Karpas-422 (cell line): Measurements from ENCODE around the gene MMRN2. TPM values are rescaled to one million over a fixed set of nuclear protein-coding genes. Genes with fewer than 3 reads are reported as not detected.
A peak's percentile ranks its signal among the peaks of the same experiment; 100 is the strongest.

Source experiments
- DNase-seq: peaks from one replicate; pipeline ENCODE4 v3.0.0-alpha.2; 2015
- H2AFZ ChIP-seq: fragments of 200-600 bp; sonication (generic); 2 replicates; pipeline ENCODE4 v1.6.1; 2014; ENCODE audit warnings: antibody characterized with exemption, low read length, mixed read lengths
- H3K27ac ChIP-seq: fragments of 200-600 bp; sonication (generic); 2 replicates; pipeline ENCODE4 v1.5.1; 2014; ENCODE audit warnings: mild to moderate bottlenecking, low read length, moderate library complexity
- H3K27me3 ChIP-seq: fragments of 200-600 bp; sonication (generic); 2 replicates; pipeline ENCODE4 v1.6.1; 2014; ENCODE audit warnings: low read length, mixed read lengths
- H3K36me3 ChIP-seq: fragments of 200-600 bp; sonication (generic); 2 replicates; pipeline ENCODE4 v1.6.1; 2014; ENCODE audit warnings: low read length, mixed read lengths; ENCODE audit not compliant: insufficient read depth
- H3K4me1 ChIP-seq: fragments of 200-600 bp; sonication (generic); 2 replicates; pipeline ENCODE4 v1.6.1; 2014; ENCODE audit warnings: mild to moderate bottlenecking, low read length, mixed read lengths
- H3K4me2 ChIP-seq: fragments of 200-600 bp; sonication (generic); 2 replicates; pipeline ENCODE4 v1.6.1; 2014; ENCODE audit warnings: low read length, low read depth, mild to moderate bottlenecking; ENCODE audit not compliant: poor library complexity, severe bottlenecking
- H3K4me3 ChIP-seq: fragments of 200-600 bp; sonication (generic); 2 replicates; pipeline ENCODE4 v1.5.1; 2014; ENCODE audit warnings: mild to moderate bottlenecking, antibody characterized with exemption, low read length, mixed read lengths
- H3K79me2 ChIP-seq: fragments of 200-600 bp; sonication (generic); 2 replicates; pipeline ENCODE4 v1.6.1; 2014; ENCODE audit warnings: mild to moderate bottlenecking, low read length, mixed read lengths
- H3K9ac ChIP-seq: fragments of 200-600 bp; sonication (generic); 2 replicates; pipeline ENCODE4 v1.6.0; 2014; ENCODE audit warnings: low read length
- H3K9me2 ChIP-seq: fragments of 200-600 bp; sonication (generic), shearing (Covaris generic); replicated peaks from 2 replicates; pipeline ENCODE4 v1.6.0; 2014; ENCODE audit warnings: mild to moderate bottlenecking, low read length, moderate library complexity; ENCODE audit not compliant: insufficient read depth
- H3K9me3 ChIP-seq: fragments of 300-700, 200-600 bp; sonication (generic); 2 replicates; pipeline ENCODE4 v1.6.1; 2014; ENCODE audit warnings: low read length, mixed read lengths
- H4K20me1 ChIP-seq: fragments of 200-600 bp; sonication (generic); 2 replicates; pipeline ENCODE4 v1.6.1; 2014; ENCODE audit warnings: mild to moderate bottlenecking, antibody characterized with exemption, low read length, low read depth; ENCODE audit not compliant: insufficient read depth
- total RNA-seq: library from RNA; depleted of rRNA; stranded (reverse); fragments of >200 nt; shearing (Covaris generic); gene quantifications from 2 replicates; pipeline ENCODE4 v1.2.3, GENCODE V29; 2014; ENCODE audit warnings: low replicate concordance

Gene MMRN2
- total RNA-seq, 1 experiment from 2014 or later: not detected

- no peaks in the 10 kb centered on the region; the same call in none of the 2 replicates for H3K4me1 ChIP-seq
- no peak for DNase-seq
- no peaks in the 10 kb centered on the region for H3K9me3 ChIP-seq
- H3K36me3 ChIP-seq: no peaks in the 10 kb centered on the region
- H3K79me2 ChIP-seq: no peaks in the 10 kb centered on the region
- H3K4me2 ChIP-seq: no peak overlapping the region
- H3K27me3 ChIP-seq: no peaks in the 10 kb centered on the region
- H4K20me1 ChIP-seq: no peaks in the 10 kb centered on the region
- H3K4me3 ChIP-seq: no peak overlapping the region
- no peak overlapping the region for H3K9ac ChIP-seq
- H2AFZ ChIP-seq: no peak overlapping the region
- H3K27ac ChIP-seq: no peak overlapping the region
- no peaks in the 10 kb centered on the region for H3K9me2 ChIP-seq
Measured at GRCh38 chr10:86961481-86962091, 4.2 kb upstream of the MMRN2 start.

GRCh38 chr10:86960863-86961434, 3.5 kb upstream of the MMRN2 start:
- H3K79me2 ChIP-seq: no peaks in the 10 kb centered on the region
- H3K9me3 ChIP-seq: no peaks in the 10 kb centered on the region
- H2AFZ ChIP-seq: 0 out of 2 replicates have a peak overlapping the region, but pooled peaks have one; percentile 56
- no peak overlapping the region for H3K9ac ChIP-seq
- no peaks in the 10 kb centered on the region for H3K4me1 ChIP-seq
- no peaks in the 10 kb centered on the region for H3K36me3 ChIP-seq
- H4K20me1 ChIP-seq: no peaks in the 10 kb centered on the region
- no peak overlapping the region for H3K4me2 ChIP-seq
- no peaks in the 10 kb centered on the region for H3K27me3 ChIP-seq
- no peak overlapping the region for H3K27ac ChIP-seq
- H3K9me2 ChIP-seq: no peaks in the 10 kb centered on the region
- H3K4me3 ChIP-seq: no peak overlapping the region
- no peak for DNase-seq

GRCh38 chr10:86960003-86960862, 2.8 kb upstream of the MMRN2 start:
- Histone ChIP-seq H3K9me2 (no peaks in the 10 kb centered on the region), H2AFZ (0 out of 2 replicates have a peak overlapping the region, but pooled peaks have one; percentile 56), H3K27me3 (no peaks in the 10 kb centered on the region), H3K27ac (no peak overlapping the region), H3K4me1 (no peaks in the 10 kb centered on the region), H3K4me2 (no peak overlapping the region), H3K9ac (no peak overlapping the region), H4K20me1 (no peaks in the 10 kb centered on the region), H3K9me3 (no peaks in the 10 kb centered on the region), H3K79me2 (no peaks in the 10 kb centered on the region), H3K36me3 (no peaks in the 10 kb centered on the region), H3K4me3 (no peak overlapping the region)
- peak; percentile 88 for DNase-seq

GRCh38 chr10:86959737-86960002, 2.3 kb upstream of the MMRN2 start:
- H3K4me2 ChIP-seq: no peak overlapping the region
- no peaks in the 10 kb centered on the region for H3K4me1 ChIP-seq

GRCh38 chr10:86958901-86959736, 1.7 kb upstream of the MMRN2 start:
- Histone ChIP-seq H3K9me2 (no peaks in the 10 kb centered on the region), H3K4me2 (no peak overlapping the region), H3K27ac (no peak overlapping the region), H3K9ac (no peak overlapping the region), H3K27me3 (no peaks in the 10 kb centered on the region), H3K79me2 (no peaks in the 10 kb centered on the region), H3K4me1 (no peaks in the 10 kb centered on the region), H3K9me3 (no peaks in the 10 kb centered on the region), H4K20me1 (no peaks in the 10 kb centered on the region), H3K4me3 (no peak overlapping the region), H3K36me3 (no peaks in the 10 kb centered on the region), H2AFZ (no peak overlapping the region)
- no peak for DNase-seq

More at GRCh38 chr10:86959737-86960002, 2.3 kb upstream of the MMRN2 start:
- H3K27ac ChIP-seq: no peak overlapping the region
- H3K27me3 ChIP-seq: no peaks in the 10 kb centered on the region
- H3K9me3 ChIP-seq: no peaks in the 10 kb centered on the region
- H3K9me2 ChIP-seq: no peaks in the 10 kb centered on the region
- no peak overlapping the region for H3K9ac ChIP-seq
- no peaks in the 10 kb centered on the region for H4K20me1 ChIP-seq
- H3K36me3 ChIP-seq: no peaks in the 10 kb centered on the region
- no peaks in the 10 kb centered on the region for H3K79me2 ChIP-seq
- no peak for DNase-seq
- H2AFZ ChIP-seq: no peak overlapping the region
- H3K4me3 ChIP-seq: no peak overlapping the region

- Histone ChIP-seq H3K9ac (no peak within 1 kb of the TSS), H3K4me2 (no peak within 1 kb of the TSS), H3K36me3 (no peaks in the 10 kb centered on the region), H3K4me1 (no peaks in the 10 kb centered on the region), H2AFZ (no peak within 1 kb of the TSS), H3K9me2 (no peaks in the 10 kb centered on the region), H3K79me2 (no peaks in the 10 kb centered on the region), H3K27ac (no peak within 1 kb of the TSS), H3K27me3 (no peaks in the 10 kb centered on the region), H3K9me3 (no peaks in the 10 kb centered on the region), H4K20me1 (no peaks in the 10 kb centered on the region), H3K4me3 (no peak within 1 kb of the TSS)
- DNase-seq: no peak
Measured at GRCh38 chr10:86958116-86958900, 893 bp upstream of the MMRN2 start, which contains the start of gene SNCG. Gene SNCG, plus strand, starts transcription at chr10:86958599. Its CDS starts 99 bp downstream, at chr10:86958698.

GRCh38 chr10:86956848-86957448, 467 bp downstream of the MMRN2 start:
- H3K9ac ChIP-seq: no peak overlapping the region
- no peaks in the 10 kb centered on the region for H3K9me2 ChIP-seq
- H3K79me2 ChIP-seq: no peaks in the 10 kb centered on the region
- no peaks in the 10 kb centered on the region for H3K36me3 ChIP-seq
- no peak overlapping the region for H3K27ac ChIP-seq
- H3K4me2 ChIP-seq: no peak overlapping the region
- no peak overlapping the region for H3K4me3 ChIP-seq
- H3K9me3 ChIP-seq: no peaks in the 10 kb centered on the region
- DNase-seq: no peak
- H3K27me3 ChIP-seq: no peaks in the 10 kb centered on the region
- no peaks in the 10 kb centered on the region for H4K20me1 ChIP-seq
- no peaks in the 10 kb centered on the region for H3K4me1 ChIP-seq
- no peak overlapping the region for H2AFZ ChIP-seq
